ENCODE data around the gene ADAMTS9.

The ADAMTS9 gene

DNA sequence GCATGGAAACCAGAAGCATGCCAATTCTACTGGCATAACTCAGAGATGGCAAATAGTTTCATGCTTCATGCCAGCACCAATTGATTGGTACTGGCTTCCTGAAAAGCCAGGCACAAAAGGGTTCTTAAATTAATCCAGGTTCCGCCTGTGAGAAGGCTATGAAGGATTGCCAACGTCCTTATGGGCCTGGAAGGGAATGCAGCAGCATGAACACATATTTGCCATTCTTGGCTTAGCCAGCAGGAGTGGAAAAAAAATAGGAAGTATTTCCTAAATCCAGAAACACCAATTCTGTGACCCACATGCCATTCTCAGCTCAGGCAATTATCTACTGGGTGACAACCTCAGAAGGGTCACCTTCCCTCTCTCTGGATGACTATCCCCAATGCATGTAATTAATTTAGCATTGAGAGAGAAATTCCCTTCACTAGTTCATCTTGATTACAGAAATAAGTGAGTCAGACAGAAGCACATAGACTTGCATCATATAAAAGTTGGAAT, 36.0 kb downstream of the ADAMTS9 start:
- no peak for DNase-seq

DNA sequence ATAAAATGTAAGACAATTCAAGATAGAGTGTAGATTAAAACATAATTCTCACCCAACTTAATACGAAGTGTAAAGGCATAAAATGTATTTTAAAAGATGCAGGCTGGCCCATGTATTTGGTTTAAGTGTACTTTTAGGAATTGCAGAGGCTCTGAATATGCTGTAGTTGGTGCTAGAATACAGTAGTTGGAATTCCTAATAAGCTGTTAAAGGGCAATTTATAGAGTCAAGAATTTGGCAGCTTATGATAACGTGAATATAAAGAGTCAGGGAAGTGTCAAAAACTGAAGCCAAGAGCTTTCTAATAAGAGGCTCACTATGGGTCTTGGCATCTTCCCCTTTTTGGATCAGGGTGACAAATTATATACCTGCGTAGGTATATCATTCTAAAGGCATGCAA, 36.5 kb downstream of the ADAMTS9 start:
- DNase-seq: no peak

GRCh38 chr3:64650715-64651114, 37.1 kb downstream of the ADAMTS9 start:
- DNase-seq: no peak

- DNase-seq: peak; percentile 45
Measured at GRCh38 chr3:64650096-64650622, 37.6 kb downstream of the ADAMTS9 start.

GRCh38 chr3:64648927-64649906, 38.6 kb downstream of the ADAMTS9 start:
- DNase-seq: peak; percentile 73

GRCh38 chr3:64647825-64648224, 40.0 kb downstream of the ADAMTS9 start:
- DNase-seq: no peak

- DNase-seq: no peak
Measured at GRCh38 chr3:64645243-64645642, 42.6 kb downstream of the ADAMTS9 start.

DNA sequence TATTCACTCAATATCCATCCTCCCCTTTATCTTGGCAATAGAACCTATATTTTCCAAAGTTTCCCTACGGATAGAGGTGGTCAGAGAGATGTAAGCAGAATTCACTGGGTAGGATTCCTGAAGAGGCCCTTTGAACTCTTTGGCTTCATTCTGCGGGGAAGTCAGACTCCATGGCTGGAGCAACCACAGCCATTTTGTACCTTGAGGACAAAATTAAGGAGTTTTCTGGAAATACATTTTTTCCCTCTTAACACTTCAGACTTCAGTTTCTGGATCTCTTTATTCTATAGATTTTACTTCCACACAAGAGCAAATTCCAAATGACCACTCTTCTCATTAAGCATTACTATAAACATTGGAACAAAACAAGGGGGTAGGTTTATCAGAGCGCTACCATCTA, 43.3 kb downstream of the ADAMTS9 start:
- no peak for DNase-seq

DNA sequence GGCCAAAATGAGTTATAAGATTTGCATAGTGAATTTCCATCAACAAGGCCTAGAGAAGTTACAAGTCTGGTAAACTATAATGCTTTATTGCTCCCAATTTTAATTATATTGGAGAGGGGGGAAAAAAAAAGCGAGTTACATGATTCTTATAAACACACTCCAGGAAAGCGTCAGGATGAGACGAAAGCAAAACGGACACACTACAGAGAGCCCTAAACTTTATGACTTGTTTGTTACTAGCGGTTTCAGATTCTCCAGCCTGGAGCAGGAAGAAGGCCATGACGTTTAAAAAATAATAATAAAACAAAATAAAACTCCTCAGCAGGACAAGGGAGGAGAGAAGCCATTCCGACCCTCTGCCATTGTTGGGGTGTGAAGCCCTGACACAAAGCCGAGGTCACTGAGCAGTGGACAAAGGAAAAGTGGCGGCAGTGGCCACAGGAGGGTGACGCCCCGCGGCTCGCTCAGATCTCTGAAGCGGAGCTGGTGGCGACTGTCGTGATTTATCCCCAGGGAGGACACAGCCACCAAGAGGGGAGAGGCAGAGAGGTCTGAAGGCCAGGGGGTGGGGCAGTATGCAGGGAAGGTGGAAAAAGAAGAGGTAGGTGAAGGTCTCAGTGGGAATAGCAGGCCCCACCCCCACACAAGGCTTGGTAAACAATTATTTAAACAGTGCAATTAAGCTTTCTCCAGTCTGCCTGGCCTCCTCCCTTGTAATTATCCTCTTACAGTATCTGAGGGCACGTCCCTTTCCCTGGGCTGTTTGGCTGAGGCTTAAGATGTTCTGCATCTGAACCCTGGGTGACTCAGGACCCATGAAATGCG, 45.3 kb downstream of the ADAMTS9 start:
- DNase-seq: no peak

DNA sequence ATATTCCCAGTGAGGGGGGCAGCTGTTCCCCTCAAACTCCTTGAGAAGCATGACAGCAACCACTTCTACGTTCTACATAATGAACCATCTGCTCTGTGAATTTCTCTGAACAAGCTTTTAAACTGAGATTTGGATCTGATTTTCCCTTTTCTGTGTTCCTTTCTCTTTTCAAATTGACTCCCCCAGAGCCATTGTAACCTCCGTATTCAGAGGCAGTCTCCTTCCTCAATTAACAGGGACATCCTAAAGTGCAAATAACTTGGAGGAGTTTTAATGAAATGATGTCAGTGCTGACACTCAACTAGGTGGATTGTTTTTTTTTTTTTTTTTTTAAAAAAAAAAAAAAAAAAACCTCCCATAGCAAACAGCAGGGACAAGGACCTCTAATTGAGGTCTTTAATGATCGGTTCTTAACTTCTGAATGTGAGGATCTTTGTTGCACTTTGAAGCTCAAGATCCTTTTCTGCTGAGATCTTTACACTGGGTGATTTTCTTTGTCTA, 48.8 kb downstream of the ADAMTS9 start:
- DNase-seq: no peak

GRCh38 chr3:64638511-64638910, 49.3 kb downstream of the ADAMTS9 start:
- DNase-seq: no peak

DNA sequence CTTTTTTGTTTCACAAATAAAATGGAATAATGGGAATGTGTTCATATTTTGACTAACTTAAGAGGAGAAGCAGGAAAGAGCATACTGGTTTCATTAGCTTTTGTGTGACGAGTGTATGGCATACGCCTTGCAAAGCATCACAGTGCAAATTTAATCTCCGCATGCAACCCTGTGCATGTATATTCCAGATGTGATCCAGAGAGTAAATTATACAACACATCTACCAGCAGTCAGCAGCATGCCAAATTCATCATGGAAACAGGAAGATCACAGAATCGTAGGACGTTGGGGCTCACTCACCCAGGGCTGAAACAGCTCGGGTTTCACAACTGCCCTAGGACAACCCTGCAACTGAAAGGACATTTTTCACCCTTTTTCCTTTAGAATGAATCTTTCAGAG, 53.4 kb downstream of the ADAMTS9 start:
- no peak for DNase-seq

DNA sequence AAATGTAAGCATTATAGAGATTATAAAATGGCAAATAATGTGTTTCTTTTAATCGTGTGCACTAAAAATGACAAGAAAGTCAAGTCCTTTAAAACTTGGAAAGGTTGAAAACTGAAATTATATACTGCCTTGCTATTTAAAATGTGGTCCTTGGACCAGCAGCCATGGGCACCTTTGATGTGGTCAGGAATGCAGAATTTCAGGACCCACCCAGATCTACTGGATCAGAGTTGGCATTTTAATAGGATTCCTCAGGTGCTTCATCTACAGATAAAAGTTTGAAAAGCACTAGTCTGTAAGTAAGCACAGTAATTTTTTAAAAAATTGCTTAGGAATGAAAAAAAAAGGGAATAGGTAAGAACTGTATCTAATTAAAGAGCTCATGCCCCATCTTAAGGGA, 55.8 kb downstream of the ADAMTS9 start:
- DNase-seq: no peak

DNA sequence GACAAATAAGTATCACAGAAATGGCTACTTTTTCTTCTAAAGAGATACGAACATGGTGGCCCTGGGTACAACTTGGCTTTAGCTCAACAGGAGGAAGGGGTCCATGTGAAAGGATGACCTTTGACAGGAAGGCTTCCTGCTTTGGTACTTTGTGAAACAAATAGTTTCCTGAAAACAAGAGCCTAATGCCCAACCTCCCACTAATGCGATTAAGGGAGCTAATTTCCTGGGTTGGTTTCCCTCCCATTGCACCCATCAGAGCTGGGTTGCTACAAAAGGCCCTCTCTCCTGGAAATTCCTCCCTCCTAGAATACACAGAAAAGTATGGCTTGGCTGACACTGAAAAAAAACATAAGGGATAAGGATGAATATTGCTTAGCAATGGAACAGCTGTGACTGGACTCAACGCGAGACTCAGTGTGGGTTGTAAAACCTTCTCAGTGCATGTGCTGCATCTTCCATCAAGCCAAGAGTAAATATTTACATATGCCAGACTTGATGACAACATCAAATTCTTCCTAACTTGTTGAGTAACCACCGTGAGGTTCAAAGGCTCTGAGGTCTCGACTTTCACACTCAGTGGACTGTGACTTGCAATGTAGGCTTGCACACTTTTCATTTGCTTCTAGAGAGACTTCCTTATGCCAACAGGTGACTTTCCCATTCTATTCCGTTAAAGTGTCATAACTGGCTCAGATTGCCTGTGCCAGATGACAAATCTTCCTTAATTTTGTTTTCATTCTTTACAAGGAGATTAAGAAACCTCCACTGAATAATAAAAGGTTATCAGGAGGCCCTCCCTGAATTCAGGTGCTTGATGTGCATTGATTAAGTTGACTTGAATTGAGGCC, 60.1 kb downstream of the ADAMTS9 start:
- DNase-seq: no peak

DNA sequence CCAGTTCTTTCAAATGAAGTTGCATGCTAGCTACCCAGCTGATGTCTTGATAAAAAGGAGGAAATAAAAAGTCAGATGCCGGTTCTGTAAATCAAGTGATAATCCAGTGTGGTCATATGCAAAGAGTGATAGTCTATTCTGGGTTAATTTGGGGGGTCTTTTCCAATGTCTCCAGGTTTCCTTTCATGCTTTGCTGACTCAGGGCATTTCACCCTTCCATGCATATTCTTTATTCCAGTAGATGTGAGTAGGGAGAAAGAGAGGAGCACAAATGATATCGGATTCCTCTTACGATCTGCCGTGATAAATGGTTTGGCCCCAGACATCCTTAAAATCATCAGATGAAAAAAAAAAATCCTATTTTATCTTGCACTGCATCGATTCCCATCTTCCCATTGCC, 60.8 kb downstream of the ADAMTS9 start:
- no peak for DNase-seq

GRCh38 chr3:64625381-64625780, 62.4 kb downstream of the ADAMTS9 start:
- no peak for DNase-seq

- DNase-seq: no peak
Measured at GRCh38 chr3:64623125-64623524, 64.7 kb downstream of the ADAMTS9 start.

DNA sequence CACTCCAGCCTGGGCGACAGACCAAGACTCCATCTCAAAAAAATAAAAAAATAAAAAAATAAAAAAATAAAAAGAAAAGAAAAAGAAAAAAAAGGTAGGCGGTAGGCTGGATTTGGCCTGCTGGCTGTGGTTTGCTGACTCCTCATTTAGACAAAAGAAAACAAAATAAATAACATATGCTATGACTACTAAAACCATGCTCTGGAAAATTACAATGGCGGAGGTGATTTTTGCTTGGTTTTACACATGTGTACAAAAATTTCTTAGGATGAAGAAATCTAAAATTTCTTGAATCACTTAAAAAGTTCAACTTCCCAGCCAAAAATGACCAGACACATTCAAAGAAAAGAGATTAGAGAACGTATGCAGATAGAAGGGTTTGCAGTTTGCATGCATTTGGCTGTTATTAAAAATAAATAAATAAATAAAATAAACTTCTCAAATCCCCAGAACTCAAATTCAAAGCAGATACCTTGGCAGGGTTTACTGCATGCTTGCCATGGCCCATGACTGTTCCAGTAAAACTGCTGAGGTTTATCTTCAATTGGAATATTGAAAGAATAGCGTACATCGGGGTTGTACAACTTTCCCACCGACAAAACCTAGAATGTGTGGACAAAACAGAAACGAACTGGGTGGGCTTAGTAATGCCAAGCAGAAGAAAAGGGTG, 65.9 kb downstream of the ADAMTS9 start:
- DNase-seq: no peak

DNA sequence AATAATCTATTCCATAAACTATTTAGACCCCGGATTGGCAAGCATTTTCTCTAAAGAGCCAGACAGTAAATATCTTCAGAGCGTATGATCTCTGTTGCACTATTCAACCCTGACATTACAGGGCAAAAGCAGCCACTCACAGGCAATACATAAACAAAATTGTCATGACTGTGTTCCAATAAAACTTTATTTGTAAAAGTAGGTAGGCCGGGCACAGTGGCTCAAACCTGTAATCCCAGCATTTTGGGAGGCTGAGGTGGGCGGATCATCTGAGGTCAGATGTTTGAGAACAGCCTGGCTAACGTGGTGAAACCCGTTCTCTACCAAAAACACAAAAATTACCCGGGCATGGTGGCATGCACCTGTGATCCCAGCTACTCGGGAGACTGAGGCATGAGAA, 66.5 kb downstream of the ADAMTS9 start:
- no peak for DNase-seq

- no peak for DNase-seq
Measured at GRCh38 chr3:64620020-64620419, 67.8 kb downstream of the ADAMTS9 start.

DNA sequence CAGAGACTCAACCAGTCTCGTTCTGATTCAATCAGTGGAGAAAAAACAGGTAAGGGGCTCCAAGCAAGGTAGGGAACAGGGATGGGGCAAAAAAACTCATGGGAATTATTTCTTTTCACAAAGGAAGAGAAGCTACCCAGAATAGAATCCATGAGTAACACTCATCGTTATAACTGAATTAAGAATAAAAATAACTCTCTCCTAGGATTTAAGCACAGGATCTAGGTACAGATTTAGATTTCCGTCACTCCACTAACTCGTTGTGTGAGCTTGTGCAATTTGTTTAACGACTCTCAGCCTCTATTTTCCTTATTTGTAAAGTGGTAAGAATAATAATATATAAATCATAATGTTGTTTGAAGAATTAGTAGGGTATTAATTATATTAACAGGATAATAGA, 68.6 kb downstream of the ADAMTS9 start:
- DNase-seq: no peak

DNA sequence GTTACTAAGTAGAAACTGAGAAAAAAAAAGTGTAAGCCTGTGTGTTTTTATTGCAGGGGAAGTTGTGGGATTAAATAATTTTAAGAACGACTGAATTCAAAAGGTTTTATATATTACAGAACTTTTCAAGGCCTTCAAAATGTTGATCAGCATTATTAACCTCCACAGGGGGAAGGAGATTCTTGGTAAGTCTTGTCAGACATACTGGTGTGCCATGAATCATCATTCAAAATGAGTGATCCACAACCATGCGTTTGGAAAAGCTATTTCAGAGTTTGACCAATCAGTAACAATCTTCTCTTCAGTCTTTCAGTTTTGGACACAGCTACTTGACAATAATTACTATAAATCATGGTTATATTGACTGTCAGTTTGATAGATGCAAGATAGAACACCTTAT, 70.2 kb downstream of the ADAMTS9 start:
- DNase-seq: no peak
